ENCODE measurements around the gene RPSA. TPM values are rescaled to one million over a fixed set of nuclear protein-coding genes. Genes with fewer than 3 reads are reported as not detected.

RPSA gene
- total and polyA plus RNA-seq, 9 of the 15 experiments (the other 6 are each of a cell fraction or from before 2014, with no cell fraction given): 2,290 to 4,272 (median 2,730) TPM

GRCh38 chr3:39383881-39384664 is 22.4 kb upstream of the RPSA start (continued):
- no peak for TF ChIP-seq PPARD (CRISPR knock-in tag; IDR thresholded peaks at IDR 0.05)
- TF ChIP-seq TAF7 (tag; IDR thresholded peaks at IDR 0.05): no peak
- no peak for TF ChIP-seq ILF3 (IDR thresholded peaks at IDR 0.05; ENCODE audit: borderline replicate concordance)
- TF ChIP-seq BRD4 (IDR thresholded peaks at IDR 0.05): no peak
- peak; percentile 26 to 92; a peak in 3 of 4 replicates for TF ChIP-seq SIN3A (IDR thresholded peaks at IDR 0.05; ENCODE audit: borderline replicate concordance in 2 of 2, control insufficient read depth in 1 of 2, low read depth in 2 of 2, low read length in 2 of 2)
- TF ChIP-seq, protein P1, sequence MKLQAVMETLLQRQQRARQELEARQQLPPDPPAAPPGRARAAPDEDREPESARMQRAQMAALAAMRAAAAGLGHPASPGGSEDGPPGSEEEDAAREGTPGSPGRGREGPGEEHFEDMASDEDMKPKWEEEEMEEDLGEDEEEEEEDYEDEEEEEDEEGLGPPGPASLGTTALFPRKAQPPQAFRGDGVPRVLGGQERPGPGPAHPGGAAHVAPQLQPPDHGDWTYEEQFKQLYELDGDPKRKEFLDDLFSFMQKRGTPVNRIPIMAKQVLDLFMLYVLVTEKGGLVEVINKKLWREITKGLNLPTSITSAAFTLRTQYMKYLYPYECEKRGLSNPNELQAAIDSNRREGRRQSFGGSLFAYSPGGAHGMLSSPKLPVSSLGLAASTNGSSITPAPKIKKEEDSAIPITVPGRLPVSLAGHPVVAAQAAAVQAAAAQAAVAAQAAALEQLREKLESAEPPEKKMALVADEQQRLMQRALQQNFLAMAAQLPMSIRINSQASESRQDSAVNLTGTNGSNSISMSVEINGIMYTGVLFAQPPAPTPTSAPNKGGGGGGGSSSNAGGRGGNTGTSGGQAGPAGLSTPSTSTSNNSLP (IDR thresholded peaks at IDR 0.05; ENCODE audit: borderline replicate concordance, low read depth, low read length): no peak
- no peak for TF ChIP-seq CBFB (CRISPR knock-in tag; IDR thresholded peaks at IDR 0.05)
- TF ChIP-seq EHMT2 (IDR thresholded peaks at IDR 0.05): no peak
- no peak for TF ChIP-seq CCAR2 (IDR thresholded peaks at IDR 0.05; ENCODE audit: low read depth, low read length)
- no peak for TF ChIP-seq SRSF1 (IDR thresholded peaks at IDR 0.05; ENCODE audit: low read depth, low read length)
- no peak for TF ChIP-seq ZNF24 (IDR thresholded peaks at IDR 0.05)
- no peak for TF ChIP-seq SLC30A9 (CRISPR knock-in tag; IDR thresholded peaks at IDR 0.05)
- no peak for TF ChIP-seq SNRNP70 (optimal IDR thresholded peaks at IDR 0.05; ENCODE audit: low read depth, low read length)
- TF ChIP-seq, protein P2, sequence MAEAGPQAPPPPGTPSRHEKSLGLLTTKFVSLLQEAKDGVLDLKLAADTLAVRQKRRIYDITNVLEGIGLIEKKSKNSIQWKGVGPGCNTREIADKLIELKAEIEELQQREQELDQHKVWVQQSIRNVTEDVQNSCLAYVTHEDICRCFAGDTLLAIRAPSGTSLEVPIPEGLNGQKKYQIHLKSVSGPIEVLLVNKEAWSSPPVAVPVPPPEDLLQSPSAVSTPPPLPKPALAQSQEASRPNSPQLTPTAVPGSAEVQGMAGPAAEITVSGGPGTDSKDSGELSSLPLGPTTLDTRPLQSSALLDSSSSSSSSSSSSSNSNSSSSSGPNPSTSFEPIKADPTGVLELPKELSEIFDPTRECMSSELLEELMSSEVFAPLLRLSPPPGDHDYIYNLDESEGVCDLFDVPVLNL (CRISPR knock-in tag; IDR thresholded peaks at IDR 0.05; ENCODE audit: low read depth): no peak
- no peak for TF ChIP-seq TARDBP (IDR thresholded peaks at IDR 0.05)
- TF ChIP-seq HDAC3 (IDR thresholded peaks at IDR 0.05; ENCODE audit: borderline replicate concordance, partially characterized antibody): no peak
- peak; percentile 36; the same call in 1 of the 2 replicates for TF ChIP-seq ZNF263 (CRISPR knock-in tag; IDR thresholded peaks at IDR 0.05; ENCODE audit: borderline replicate concordance)
- peak; percentile 82 to 84; a peak in 3 of 4 replicates for TF ChIP-seq MAZ (CRISPR knock-in tag; conservative IDR thresholded peaks at IDR 0.05 in 1 of 2, IDR thresholded peaks at IDR 0.05 in 1 of 2)
- no peak for TF ChIP-seq ZNF436 (CRISPR knock-in tag; IDR thresholded peaks at IDR 0.05)
- TF ChIP-seq PURB (CRISPR knock-in tag; IDR thresholded peaks at IDR 0.05; ENCODE audit: low read depth): no peak
- TF ChIP-seq RBFOX2 (IDR thresholded peaks at IDR 0.05; ENCODE audit: low read depth, low read length): peak; percentile 89
- no peak for TF ChIP-seq KAT8 (IDR thresholded peaks at IDR 0.05; ENCODE audit: low read depth)
- no peak for TF ChIP-seq NBN (IDR thresholded peaks at IDR 0.05; ENCODE audit: low read depth)
- peak; percentile 99 for TF ChIP-seq MNT (conservative IDR thresholded peaks at IDR 0.05)
- no peak for TF ChIP-seq ZFP36 (IDR thresholded peaks at IDR 0.05; ENCODE audit: low read depth, low read length, partially characterized antibody)
